Sigmoid colon (tissue), 7 donors: Measurements from ENCODE around the gene CASKIN1. TPM values are rescaled to one million over a fixed set of nuclear protein-coding genes. Genes with fewer than 3 reads are reported as not detected.

Experiments used
- DNase-seq: peaks from one replicate; pipeline ENCODE4 v3.0.0-alpha.2; 2019
- H3K27ac ChIP-seq, 4 donors: fragments of 200-600 bp; sonication (generic); one replicate each; pipeline ENCODE4 v1.5.1; 2016 to 2019; ENCODE audit warnings: mild to moderate bottlenecking in 1 of 4
- H3K27me3 ChIP-seq, 3 donors: fragments of 200-600 bp; sonication (generic); one replicate each; pipeline ENCODE4 v1.5.1; 2019; ENCODE audit warnings: mild to moderate bottlenecking in 1 of 3
- H3K36me3 ChIP-seq, 4 donors: fragments of 200-600 bp; sonication (generic); one replicate each; pipeline ENCODE4 v1.5.1; 2016 to 2019
- H3K4me1 ChIP-seq, 4 donors: fragments of 200-600 bp; sonication (generic); one replicate each; pipeline ENCODE4 v1.5.1; 2017 to 2019
- H3K4me3 ChIP-seq, 4 donors: fragments of 200-600 bp; sonication (generic); one replicate each; pipeline ENCODE4 v1.5.1; 2017 to 2019; ENCODE audit warnings: mild to moderate bottlenecking in 2 of 4, moderate library complexity in 1 of 4
- H3K9me3 ChIP-seq, 4 donors: fragments of 200-600 bp in 3 of 4; sonication (generic) in 3 of 4; one replicate each; pipeline versions ENCODE4 v1.5.1 to v1.6.1; 2013 to 2019
- EP300 ChIP-seq, 4 donors: sonication (generic); formaldehyde crosslinking; IDR thresholded peaks; one replicate each; pipeline ENCODE4 v1.6.1; 2017; ENCODE audit warnings: antibody characterized with exemption in 4 of 4
- POLR2A ChIP-seq, 2 donors: fragments of 450-650 bp; IDR thresholded peaks; one replicate each; pipeline ENCODE4 v1.6.1; 2016; ENCODE audit warnings: antibody characterized with exemption in 2 of 2, mild to moderate bottlenecking in 2 of 2, moderate library complexity in 2 of 2
- POLR2AphosphoS5 ChIP-seq, 4 donors: sonication (generic); formaldehyde crosslinking; IDR thresholded peaks; one replicate each; pipeline ENCODE4 v1.6.1; 2017; ENCODE audit warnings: antibody characterized with exemption in 4 of 4
- WGBS, 2 donors: extraction: QIAGEN DNeasy Blood & Tissue Kit; methylation state at CpG; one replicate each; pipeline ENCODE4 v1.1.7; 2013; 5-methylcytosine and 5-hydroxymethylcytosine counted together
- intact Hi-C: fragments of 100-400 bp; cut with DNase I; formaldehyde crosslinking; loops from one replicate; pipeline ENCODE4 v1.15.1; 2023
- polyA plus RNA-seq, 3 donors: library from polyadenylated mRNA; stranded (reverse); fragments of 200-250 nt; gene quantifications; one replicate each; pipeline ENCODE4 v1.2.3, GENCODE V29; 2013
- total RNA-seq, 4 donors: library from RNA; depleted of rRNA; stranded (reverse); fragments of >200 nt; gene quantifications; one replicate each; pipeline ENCODE4 v1.1.0, GENCODE V29; 2016
- TF ChIP-seq, protein P1 (sequence below), 4 experiments: fragments of 450-650 bp in 3 of 4; fragments of 200-600 bp in 1 of 4; IDR thresholded peaks; one replicate each; pipeline ENCODE4 v1.5.1; 2016 to 2019; ENCODE audit warnings: antibody characterized with exemption in 4 of 4, mild to moderate bottlenecking in 3 of 4, moderate library complexity in 2 of 4
- donor health status: healthy with polysubstance abuse.
- donor health status: Bipolar disorder and iron deficiency.
- donor health status: healthy.

Gene CASKIN1
- total and polyA plus RNA-seq, 7 donors = under 0.01 to 0.55 (median 0.31) TPM; not detected in 1

DNA sequence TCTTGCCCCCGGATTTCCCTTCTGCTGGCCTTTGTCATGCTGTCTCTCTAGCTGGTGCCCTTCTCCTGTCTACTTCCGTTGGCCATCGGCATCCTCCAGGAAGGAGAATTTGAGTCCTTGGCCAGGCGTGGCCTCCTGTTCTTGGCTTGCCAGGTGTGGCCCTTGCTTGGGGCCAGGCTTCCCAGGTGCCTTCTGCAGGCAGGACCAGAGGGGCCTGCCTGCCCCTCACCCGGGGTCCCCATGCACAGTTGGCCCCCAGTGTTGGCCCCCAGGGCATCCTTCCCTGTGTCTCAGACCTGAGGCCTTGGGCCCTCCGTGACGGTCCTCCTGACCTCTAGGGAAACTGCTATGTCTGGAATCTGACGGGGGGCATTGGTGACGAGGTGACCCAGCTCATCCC is 11.5 kb upstream of the CASKIN1 start:
- Histone ChIP-seq H3K27me3 (no peaks in the 10 kb centered on the region), H3K27ac (no peak overlapping the region), H3K4me3 (no peak overlapping the region), H3K9me3 (no peaks in the 10 kb centered on the region), H3K36me3 (peaks cover 13 to 39% (median 25%) of the 10 kb centered on the region in 4 donors), H3K4me1 (peaks cover 0 to 30% (median 29%) of the 10 kb centered on the region in 4 donors)
- intact Hi-C loops = loop anchor here (5.0 kb wide), 1 partner anchor 44 kb away; the partner anchor contains the start of gene ECI1
- TF ChIP-seq POLR2AphosphoS5 (IDR thresholded peaks at IDR 0.05) (no peak), POLR2A (IDR thresholded peaks at IDR 0.05) (no peak), EP300 (IDR thresholded peaks at IDR 0.05) (no peak)
- TF ChIP-seq, protein P1, sequence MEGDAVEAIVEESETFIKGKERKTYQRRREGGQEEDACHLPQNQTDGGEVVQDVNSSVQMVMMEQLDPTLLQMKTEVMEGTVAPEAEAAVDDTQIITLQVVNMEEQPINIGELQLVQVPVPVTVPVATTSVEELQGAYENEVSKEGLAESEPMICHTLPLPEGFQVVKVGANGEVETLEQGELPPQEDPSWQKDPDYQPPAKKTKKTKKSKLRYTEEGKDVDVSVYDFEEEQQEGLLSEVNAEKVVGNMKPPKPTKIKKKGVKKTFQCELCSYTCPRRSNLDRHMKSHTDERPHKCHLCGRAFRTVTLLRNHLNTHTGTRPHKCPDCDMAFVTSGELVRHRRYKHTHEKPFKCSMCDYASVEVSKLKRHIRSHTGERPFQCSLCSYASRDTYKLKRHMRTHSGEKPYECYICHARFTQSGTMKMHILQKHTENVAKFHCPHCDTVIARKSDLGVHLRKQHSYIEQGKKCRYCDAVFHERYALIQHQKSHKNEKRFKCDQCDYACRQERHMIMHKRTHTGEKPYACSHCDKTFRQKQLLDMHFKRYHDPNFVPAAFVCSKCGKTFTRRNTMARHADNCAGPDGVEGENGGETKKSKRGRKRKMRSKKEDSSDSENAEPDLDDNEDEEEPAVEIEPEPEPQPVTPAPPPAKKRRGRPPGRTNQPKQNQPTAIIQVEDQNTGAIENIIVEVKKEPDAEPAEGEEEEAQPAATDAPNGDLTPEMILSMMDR (IDR thresholded peaks at IDR 0.05) = no peak
- WGBS, 2 donors = 90 to 91% methylated on average over 9 of the region's 9 CpGs
- no peak for DNase-seq

DNA sequence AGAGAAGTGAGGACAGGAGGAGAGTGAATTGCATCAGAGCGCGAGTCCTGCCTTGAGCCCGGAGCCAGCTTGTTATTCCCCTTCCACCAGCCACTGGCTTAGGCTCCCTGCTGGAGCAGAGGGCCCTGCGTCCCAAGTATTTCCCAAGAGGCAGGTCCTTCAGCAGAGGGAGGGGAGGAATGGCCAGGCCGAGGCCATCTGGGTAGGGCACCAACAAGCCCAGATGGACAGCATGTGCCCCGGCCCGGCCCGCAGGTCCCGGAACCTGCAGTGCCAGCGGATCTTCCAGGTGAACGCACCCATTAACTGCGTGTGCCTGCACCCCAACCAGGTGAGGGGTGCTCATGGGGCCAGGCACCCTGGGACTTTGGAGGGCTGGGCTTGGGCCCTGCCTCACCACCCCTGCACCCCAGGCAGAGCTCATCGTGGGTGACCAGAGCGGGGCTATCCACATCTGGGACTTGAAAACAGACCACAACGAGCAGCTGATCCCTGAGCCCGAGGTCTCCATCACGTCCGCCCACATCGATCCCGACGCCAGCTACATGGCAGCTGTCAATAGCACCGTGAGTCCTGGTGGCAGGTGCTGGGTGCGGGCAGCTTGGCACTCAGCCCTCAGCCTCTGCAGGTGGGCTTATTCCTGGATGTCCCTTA is 10.5 kb upstream of the CASKIN1 start:
- H3K27me3 ChIP-seq = no peaks in the 10 kb centered on the region
- WGBS, 2 donors = 94 to 95% methylated on average over 23 of the region's 23 CpGs
- no peaks in the 10 kb centered on the region for H3K9me3 ChIP-seq
- TF ChIP-seq, protein P1 (IDR thresholded peaks at IDR 0.05) = no peak
- TF ChIP-seq POLR2AphosphoS5 (IDR thresholded peaks at IDR 0.05) (no peak), EP300 (IDR thresholded peaks at IDR 0.05) (no peak), POLR2A (IDR thresholded peaks at IDR 0.05) (no peak)
- H3K4me3 ChIP-seq = no peak overlapping the region
- DNase-seq = no peak
- H3K4me1 ChIP-seq = peaks cover 0 to 21% (median 19%) of the 10 kb centered on the region in 4 donors
- H3K36me3 ChIP-seq = peaks cover 13 to 39% (median 23%) of the 10 kb centered on the region in 4 donors
- H3K27ac ChIP-seq = peak overlapping the region in 1 of 4 donors; percentile 98
- intact Hi-C loops = loop anchor here (5.0 kb wide), 1 partner anchor 45 kb away; the partner anchor contains the start of gene ECI1

DNA sequence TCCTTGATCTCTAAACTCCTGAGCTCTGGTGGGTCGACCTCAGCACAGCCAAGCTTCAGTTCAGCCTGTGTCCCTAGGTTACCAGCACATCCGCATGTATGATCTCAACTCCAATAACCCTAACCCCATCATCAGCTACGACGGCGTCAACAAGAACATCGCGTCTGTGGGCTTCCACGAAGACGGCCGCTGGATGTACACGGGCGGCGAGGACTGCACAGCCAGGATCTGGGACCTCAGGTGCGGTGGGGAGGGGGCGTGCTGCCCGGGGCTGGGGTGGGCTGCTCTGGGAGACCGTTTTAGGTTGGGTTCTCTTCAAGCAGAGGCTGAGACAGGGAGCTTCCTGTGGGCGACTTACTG is 10.0 kb upstream of the CASKIN1 start:
- peak overlapping the region in 3 of 4 donors; percentile 83 to 89 (median 88) for H3K4me3 ChIP-seq
- intact Hi-C loops = loop anchor here (5.0 kb wide), 1 partner anchor 46 kb away; the partner anchor contains the start of gene ECI1
- H3K9me3 ChIP-seq = no peaks in the 10 kb centered on the region
- no peak for TF ChIP-seq POLR2AphosphoS5 (IDR thresholded peaks at IDR 0.05)
- TF ChIP-seq, protein P1 (IDR thresholded peaks at IDR 0.05) = no peak
- no peak for TF ChIP-seq EP300 (IDR thresholded peaks at IDR 0.05)
- no peak for TF ChIP-seq POLR2A (IDR thresholded peaks at IDR 0.05)
- H3K36me3 ChIP-seq = peaks cover 13 to 36% (median 23%) of the 10 kb centered on the region in 4 donors
- DNase-seq = no peak
- H3K27ac ChIP-seq = peak overlapping the region; percentile 97 to 100 (median 98)
- 83 to 86% methylated on average over 18 of the region's 18 CpGs for WGBS, 2 donors
- H3K27me3 ChIP-seq = no peaks in the 10 kb centered on the region
- peaks cover 0 to 20% (median 18%) of the 10 kb centered on the region in 4 donors for H3K4me1 ChIP-seq

DNA sequence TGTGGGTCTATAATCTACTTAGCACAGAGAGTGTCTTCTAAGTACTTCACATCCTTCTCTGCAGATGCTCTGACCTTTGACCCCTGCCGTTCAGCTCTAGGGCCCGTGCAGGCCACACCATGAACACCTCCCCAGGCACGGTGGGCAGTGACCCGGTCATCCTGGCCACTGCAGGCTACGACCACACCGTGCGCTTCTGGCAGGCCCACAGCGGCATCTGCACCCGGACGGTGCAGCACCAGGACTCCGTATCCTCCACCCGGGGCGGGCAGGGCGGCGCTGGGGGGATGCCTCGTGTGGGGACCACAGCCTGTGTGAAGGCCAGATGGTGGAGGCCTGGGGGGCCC is 9.5 kb upstream of the CASKIN1 start:
- WGBS, 2 donors = 5 to 13% methylated on average over 16 of the region's 16 CpGs
- Histone ChIP-seq H3K4me3 (peak overlapping the region; percentile 83 to 89 (median 88)), H3K27ac (peak overlapping the region; percentile 97 to 100 (median 98)), H3K36me3 (peaks cover 13 to 36% (median 23%) of the 10 kb centered on the region in 4 donors), H3K27me3 (no peaks in the 10 kb centered on the region), H3K4me1 (peaks cover 0 to 20% (median 18%) of the 10 kb centered on the region in 4 donors), H3K9me3 (no peaks in the 10 kb centered on the region)
- intact Hi-C loops = loop anchor here (2.0 to 5.0 kb wide), 2 partner anchors 46 to 49 kb away; partner anchors contain the start of gene ECI1
- no peak for DNase-seq
- TF ChIP-seq POLR2A (IDR thresholded peaks at IDR 0.05) = no peak
- no peak for TF ChIP-seq POLR2AphosphoS5 (IDR thresholded peaks at IDR 0.05)
- TF ChIP-seq, protein P1 (IDR thresholded peaks at IDR 0.05) = no peak
- TF ChIP-seq EP300 (IDR thresholded peaks at IDR 0.05) = no peak
